Body of pancreas (tissue), 4 donors: ENCODE data around the gene CMC2. TPM values are rescaled to one million over a fixed set of nuclear protein-coding genes. Genes with fewer than 3 reads are reported as not detected.

Source experiments
- ATAC-seq: fragments of 150-250 bp; one replicate; pipeline ENCODE4 v1.9.1; 2016
- DNase-seq, 4 donors: peaks; one replicate each; pipeline ENCODE4 v3.0.0-alpha.2; 2019
- H3K27ac ChIP-seq, 4 donors: fragments of 200-600 bp; sonication (generic); 1 replicate in 3 of 4; 2 replicates in 1 of 4; pipeline versions ENCODE4 v1.5.1 to v1.6.1; 2016 to 2019; ENCODE audit warnings: mild to moderate bottlenecking in 1 of 4, mixed read lengths in 1 of 4, moderate library complexity in 1 of 4
- H3K27me3 ChIP-seq, 2 donors: fragments of 200-600 bp; sonication (generic); one replicate each; pipeline ENCODE4 v1.6.0; 2016; ENCODE audit warnings: mild to moderate bottlenecking in 1 of 2
- H3K36me3 ChIP-seq, 2 donors: fragments of 200-600 bp; sonication (generic); replicated peaks in 1 of 2; 2 replicates each; pipeline ENCODE4 v1.5.1; 2016; ENCODE audit warnings: low read depth in 2 of 2; ENCODE audit not compliant: insufficient read depth in 1 of 2
- H3K4me1 ChIP-seq: fragments of 200-600 bp; sonication (generic); one replicate; pipeline ENCODE4 v1.6.0; 2016
- H3K4me3 ChIP-seq, 2 donors: fragments of 200-600 bp; sonication (generic); 1 replicate in 1 of 2; 2 replicates in 1 of 2; pipeline ENCODE4 v1.5.1; 2016 to 2019
- H3K9me3 ChIP-seq, 3 donors: fragments of 200-600 bp; sonication (generic); 1 replicate in 2 of 3; 2 replicates in 1 of 3; pipeline ENCODE4 v1.5.1; 2016
- CTCF ChIP-seq, 7 experiments: fragments of 450-650 bp in 4 of 7; fragments of 200-600 bp in 3 of 7; sonication (generic) in 3 of 7; IDR thresholded peaks; one replicate each; pipeline ENCODE4 v1.5.1; 2016 to 2019; ENCODE audit warnings: antibody characterized with exemption in 7 of 7
- POLR2A ChIP-seq, 3 donors: fragments of 450-650 bp; IDR thresholded peaks; one replicate each; pipeline ENCODE4 v1.6.1; 2016; ENCODE audit warnings: antibody characterized with exemption in 3 of 3, mild to moderate bottlenecking in 2 of 3
- WGBS, 2 donors: methylation state at CpG; one replicate each; pipeline ENCODE4 v1.1.5; 2017; 5-methylcytosine and 5-hydroxymethylcytosine counted together
- intact Hi-C: fragments of 100-400 bp; cut with DNase I; formaldehyde crosslinking; loops from one replicate; pipeline ENCODE4 v1.15.1; 2023
- total RNA-seq, 2 donors: library from RNA; depleted of rRNA; stranded (reverse); fragments of >200 nt; gene quantifications; one replicate each; pipeline ENCODE4 v1.1.0, GENCODE V29; 2016

Gene CMC2
- total RNA-seq, 2 donors from 2014 or later, result 15.5 to 23.6 TPM

GRCh38 chr16:80997964-80998620, 8.6 kb downstream of the CMC2 start:
- DNase-seq, result peak in 1 of 4 donors; percentile 12
- no peaks in the 10 kb centered on the region for H3K27me3 ChIP-seq
- peak overlapping the region in 3 of 4 donors; percentile 70 to 86 (median 73) for H3K27ac ChIP-seq
- no peaks in the 10 kb centered on the region for H3K9me3 ChIP-seq
- no peak overlapping the region for H3K4me3 ChIP-seq
- 79 to 84% methylated on average over 7 of the region's 7 CpGs for WGBS, 2 donors
- intact Hi-C loops, result no loop called here
- ATAC-seq, result no peak
- no peak for TF ChIP-seq POLR2A (IDR thresholded peaks at IDR 0.05)
- TF ChIP-seq CTCF (IDR thresholded peaks at IDR 0.05), result no peak
- no peaks in the 10 kb centered on the region for H3K36me3 ChIP-seq
- H3K4me1 ChIP-seq, result peaks cover 28% of the 10 kb centered on the region

GRCh38 chr16:80997139-80997798, 9.4 kb downstream of the CMC2 start:
- H3K36me3 ChIP-seq, result no peaks in the 10 kb centered on the region
- no peak overlapping the region for H3K4me3 ChIP-seq
- intact Hi-C loops, result no loop called here
- H3K27ac ChIP-seq, result peak overlapping the region; percentile 28 to 86 (median 72)
- H3K4me1 ChIP-seq, result peaks cover 34% of the 10 kb centered on the region
- ATAC-seq, result peak; percentile 81
- TF ChIP-seq POLR2A (IDR thresholded peaks at IDR 0.05), result peak in 2 of 3 donors; percentile 25 to 29
- no peak for TF ChIP-seq CTCF (IDR thresholded peaks at IDR 0.05)
- H3K9me3 ChIP-seq, result no peaks in the 10 kb centered on the region
- DNase-seq, result peak in 1 of 4 donors; percentile 47
- H3K27me3 ChIP-seq, result no peaks in the 10 kb centered on the region
- 3 to 4% methylated on average over 9 of the region's 9 CpGs for whole genome bisulfite sequencing, 2 donors

- H3K9me3 ChIP-seq, result no peaks in the 10 kb centered on the region
- TF ChIP-seq CTCF (IDR thresholded peaks at IDR 0.05) (no peak), POLR2A (IDR thresholded peaks at IDR 0.05) (no peak)
- WGBS, 2 donors, result 29% methylated on average over 4 of the region's 4 CpGs
- H3K4me1 ChIP-seq, result peaks cover 38% of the 10 kb centered on the region
- ATAC-seq, result no peak
- no peaks in the 10 kb centered on the region for H3K27me3 ChIP-seq
- peak overlapping the region; percentile 28 to 86 (median 72) for H3K27ac ChIP-seq
- intact Hi-C loops, result no loop called here
- H3K36me3 ChIP-seq, result no peaks in the 10 kb centered on the region
- no peak overlapping the region for H3K4me3 ChIP-seq
- no peak for DNase-seq
Observed at GRCh38 chr16:80996688-80997138, 10.0 kb downstream of the CMC2 start.

GRCh38 chr16:80994451-80994850, 12.2 kb downstream of the CMC2 start:
- H3K27me3 ChIP-seq, result no peaks in the 10 kb centered on the region
- ATAC-seq, result no peak
- H3K4me3 ChIP-seq, result no peak overlapping the region
- H3K9me3 ChIP-seq, result no peaks in the 10 kb centered on the region
- H3K36me3 ChIP-seq, result no peaks in the 10 kb centered on the region
- TF ChIP-seq POLR2A (IDR thresholded peaks at IDR 0.05), result no peak
- TF ChIP-seq CTCF (IDR thresholded peaks at IDR 0.05), result no peak
- intact Hi-C loops, result no loop called here
- H3K27ac ChIP-seq, result no peak overlapping the region
- peaks cover 50% of the 10 kb centered on the region for H3K4me1 ChIP-seq
- no peak for DNase-seq
